ENCODE data around the gene LRRC23.

DNA sequence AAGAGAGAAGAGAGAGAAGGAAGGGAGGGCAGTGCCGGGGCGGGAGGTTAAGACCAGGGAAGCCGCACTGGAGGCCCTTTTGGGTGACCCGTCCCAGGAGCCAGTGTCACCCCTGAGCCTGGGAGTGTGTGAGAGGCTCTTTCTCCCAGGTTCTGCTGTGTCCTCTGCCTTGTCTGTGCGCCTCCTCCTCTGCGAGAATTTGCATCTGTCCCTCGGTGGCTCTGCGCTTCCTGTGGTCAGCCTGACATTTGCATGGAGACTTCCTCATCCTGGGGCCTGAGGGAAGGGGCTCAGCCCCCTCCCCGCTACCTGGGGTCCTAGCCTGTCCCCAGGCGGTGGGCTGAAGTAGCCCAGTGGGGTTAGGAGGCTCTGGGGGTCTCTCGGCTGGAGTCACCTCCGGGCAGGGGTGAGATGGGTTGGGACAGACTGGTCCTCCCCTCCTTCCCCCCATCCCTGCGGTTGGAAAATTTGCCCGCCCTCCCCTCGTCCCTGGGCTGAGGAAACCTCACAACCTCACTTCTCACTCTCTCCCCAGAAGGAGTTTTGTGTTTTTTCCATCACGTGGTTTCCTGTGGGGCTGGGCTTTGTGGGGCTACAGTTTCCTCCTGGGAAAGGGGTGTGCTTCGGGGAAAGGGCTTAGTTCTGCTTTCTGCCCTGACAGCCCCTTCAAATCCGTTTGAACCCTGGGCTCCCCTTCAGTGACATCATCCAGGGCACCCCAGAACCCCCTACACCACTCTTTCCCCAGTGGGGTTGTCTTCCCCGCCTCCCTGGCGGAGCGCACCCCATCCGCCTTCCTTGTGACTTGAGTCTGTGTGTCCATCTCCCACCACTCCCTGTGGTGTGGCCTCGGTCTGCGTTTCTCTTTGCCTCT is 49.1 kb downstream of the LRRC23 start:
- no peak for TF ChIP-seq NAIF1 (CRISPR knock-in tag; IDR thresholded peaks at IDR 0.05; ENCODE audit: borderline replicate concordance)
- no peak for TF ChIP-seq AHDC1 (CRISPR knock-in tag; IDR thresholded peaks at IDR 0.05; ENCODE audit: borderline replicate concordance)
- no peak for TF ChIP-seq POLR2A (IDR thresholded peaks at IDR 0.05; ENCODE audit: insufficient read depth in 1 of 2, low read depth in 2 of 2, low read length in 2 of 2)
- TF ChIP-seq KDM1A (CRISPR knock-in tag; IDR thresholded peaks at IDR 0.05): no peak
- TF ChIP-seq, protein P1, sequence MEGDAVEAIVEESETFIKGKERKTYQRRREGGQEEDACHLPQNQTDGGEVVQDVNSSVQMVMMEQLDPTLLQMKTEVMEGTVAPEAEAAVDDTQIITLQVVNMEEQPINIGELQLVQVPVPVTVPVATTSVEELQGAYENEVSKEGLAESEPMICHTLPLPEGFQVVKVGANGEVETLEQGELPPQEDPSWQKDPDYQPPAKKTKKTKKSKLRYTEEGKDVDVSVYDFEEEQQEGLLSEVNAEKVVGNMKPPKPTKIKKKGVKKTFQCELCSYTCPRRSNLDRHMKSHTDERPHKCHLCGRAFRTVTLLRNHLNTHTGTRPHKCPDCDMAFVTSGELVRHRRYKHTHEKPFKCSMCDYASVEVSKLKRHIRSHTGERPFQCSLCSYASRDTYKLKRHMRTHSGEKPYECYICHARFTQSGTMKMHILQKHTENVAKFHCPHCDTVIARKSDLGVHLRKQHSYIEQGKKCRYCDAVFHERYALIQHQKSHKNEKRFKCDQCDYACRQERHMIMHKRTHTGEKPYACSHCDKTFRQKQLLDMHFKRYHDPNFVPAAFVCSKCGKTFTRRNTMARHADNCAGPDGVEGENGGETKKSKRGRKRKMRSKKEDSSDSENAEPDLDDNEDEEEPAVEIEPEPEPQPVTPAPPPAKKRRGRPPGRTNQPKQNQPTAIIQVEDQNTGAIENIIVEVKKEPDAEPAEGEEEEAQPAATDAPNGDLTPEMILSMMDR (CRISPR knock-in tag; IDR thresholded peaks at IDR 0.05): no peak
- TF ChIP-seq RAD21 (CRISPR knock-in tag; IDR thresholded peaks at IDR 0.05): no peak
- TF ChIP-seq EP300 (IDR thresholded peaks at IDR 0.05; ENCODE audit: low read depth in 2 of 2, low read length in 2 of 2): no peak
- no peak for TF ChIP-seq EP300 (CRISPR knock-in tag; IDR thresholded peaks at IDR 0.05; ENCODE audit: borderline replicate concordance)
- TF ChIP-seq CEBPB (IDR thresholded peaks at IDR 0.05; ENCODE audit: borderline replicate concordance, low read depth, low read length): no peak
- TF ChIP-seq, protein P2, sequence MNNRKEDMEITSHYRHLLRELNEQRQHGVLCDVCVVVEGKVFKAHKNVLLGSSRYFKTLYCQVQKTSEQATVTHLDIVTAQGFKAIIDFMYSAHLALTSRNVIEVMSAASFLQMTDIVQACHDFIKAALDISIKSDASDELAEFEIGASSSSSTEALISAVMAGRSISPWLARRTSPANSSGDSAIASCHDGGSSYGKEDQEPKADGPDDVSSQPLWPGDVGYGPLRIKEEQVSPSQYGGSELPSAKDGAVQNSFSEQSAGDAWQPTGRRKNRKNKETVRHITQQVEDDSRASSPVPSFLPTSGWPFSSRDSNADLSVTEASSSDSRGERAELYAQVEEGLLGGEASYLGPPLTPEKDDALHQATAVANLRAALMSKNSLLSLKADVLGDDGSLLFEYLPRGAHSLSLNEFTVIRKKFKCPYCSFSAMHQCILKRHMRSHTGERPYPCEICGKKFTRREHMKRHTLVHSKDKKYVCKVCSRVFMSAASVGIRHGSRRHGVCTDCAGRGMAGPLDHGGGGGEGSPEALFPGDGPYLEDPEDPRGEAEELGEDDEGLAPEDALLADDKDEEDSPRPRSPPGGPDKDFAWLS (CRISPR knock-in tag; IDR thresholded peaks at IDR 0.05; ENCODE audit: borderline replicate concordance): no peak
- no peak for TF ChIP-seq ZBTB1 (CRISPR knock-in tag; IDR thresholded peaks at IDR 0.05; ENCODE audit: borderline replicate concordance)
- no peak for TF ChIP-seq NCOA2 (CRISPR knock-in tag; IDR thresholded peaks at IDR 0.05)
- TF ChIP-seq EZH2 (conservative IDR thresholded peaks at IDR 0.05; ENCODE audit: low read depth, low read length): no peak
